NCI-H526 (cell line): ENCODE results near the gene MINDY4B.
A peak's percentile ranks its signal among the peaks of the same experiment; 100 is the strongest.

Source experiments
- DNase-seq, 2 experiments: peaks; one replicate each; lab custom pipeline; 2025; lab: John Stamatoyannopoulos, UW

MINDY4B gene

GRCh38 chr3:150905339-150905738, at the start of gene MINDY4B:
TSS of gene MINDY4B (minus strand) at chr3:150905439. CDS start at chr3:150905439, 0 bp downstream.
- DNase-seq: no peak

GRCh38 chr3:150951923-150952322, 46.7 kb upstream of the MINDY4B start:
- DNase-seq: no peak

- no peak for DNase-seq
Measured at GRCh38 chr3:150945226-150946032, 40.2 kb upstream of the MINDY4B start.

GRCh38 chr3:150942221-150942620, 37.0 kb upstream of the MINDY4B start:
- DNase-seq: no peak

- no peak for DNase-seq
Measured at GRCh38 chr3:150936693-150937092, 31.5 kb upstream of the MINDY4B start.

GRCh38 chr3:150933473-150933995, 28.3 kb upstream of the MINDY4B start:
- no peak for DNase-seq

- DNase-seq: no peak
Measured at GRCh38 chr3:150931745-150932144, 26.5 kb upstream of the MINDY4B start.

- no peak for DNase-seq
Measured at GRCh38 chr3:150930839-150931238, 25.6 kb upstream of the MINDY4B start.

- no peak for DNase-seq
Measured at GRCh38 chr3:150928234-150928633, 23.0 kb upstream of the MINDY4B start.

GRCh38 chr3:150926328-150926727, 21.1 kb upstream of the MINDY4B start:
- DNase-seq: no peak

- peak; percentile 71 to 93 for DNase-seq
Measured at GRCh38 chr3:150925751-150926201, 20.5 kb upstream of the MINDY4B start.

GRCh38 chr3:150922611-150923010, 17.4 kb upstream of the MINDY4B start:
- DNase-seq: peak in 1 of 2 experiments; percentile 14

GRCh38 chr3:150921209-150921608, 16.0 kb upstream of the MINDY4B start:
- DNase-seq: no peak

- no peak for DNase-seq
Measured at GRCh38 chr3:150920236-150920635, 15.0 kb upstream of the MINDY4B start.

GRCh38 chr3:150917951-150918350, 12.7 kb upstream of the MINDY4B start:
- DNase-seq: peak; percentile 63 to 73

GRCh38 chr3:150913133-150913922, 8.1 kb upstream of the MINDY4B start:
- no peak for DNase-seq

- DNase-seq: no peak
Measured at GRCh38 chr3:150912501-150912900, 7.3 kb upstream of the MINDY4B start.

- no peak for DNase-seq
Measured at GRCh38 chr3:150911771-150912170, 6.5 kb upstream of the MINDY4B start.

GRCh38 chr3:150906461-150906860, 1.2 kb upstream of the MINDY4B start:
- DNase-seq: no peak

GRCh38 chr3:150905746-150906145, 507 bp upstream of the MINDY4B start:
- no peak for DNase-seq

- DNase-seq: no peak
Measured at GRCh38 chr3:150902988-150903387, 2.3 kb downstream of the MINDY4B start.

GRCh38 chr3:150901793-150902192, 3.4 kb downstream of the MINDY4B start:
- DNase-seq: no peak

GRCh38 chr3:150899141-150899540, 6.1 kb downstream of the MINDY4B start:
- no peak for DNase-seq
